Ishikawa (cell line): ENCODE results near the gene F2RL3.

Experiments
- CEBPB ChIP-seq: IDR thresholded peaks from 2 replicates; pipeline ENCODE4 v1.6.1; 2012
- CREB1 ChIP-seq: IDR thresholded peaks from 2 replicates; pipeline ENCODE4 v1.6.1; 2012; ENCODE audit warnings: low read depth
- EGR1 ChIP-seq: IDR thresholded peaks from 2 replicates; pipeline ENCODE4 v1.6.1; 2012
- EP300 ChIP-seq: IDR thresholded peaks from 2 replicates; pipeline ENCODE4 v1.6.1; 2012; ENCODE audit warnings: borderline replicate concordance
- FOXM1 ChIP-seq: IDR thresholded peaks from 2 replicates; pipeline ENCODE4 v1.6.1; 2012; ENCODE audit warnings: low read depth, borderline replicate concordance
- NFIC ChIP-seq: IDR thresholded peaks from 2 replicates; pipeline ENCODE4 v1.6.1; 2012
- RAD21 ChIP-seq: IDR thresholded peaks from 2 replicates; pipeline ENCODE4 v1.6.1; 2012; ENCODE audit warnings: low read depth
- TAF1 ChIP-seq: IDR thresholded peaks from 2 replicates; pipeline ENCODE4 v1.6.1; 2012; ENCODE audit warnings: low read depth, mild to moderate bottlenecking
- TCF12 ChIP-seq: IDR thresholded peaks from 2 replicates; pipeline ENCODE4 v1.6.1; 2012; ENCODE audit warnings: low read depth
- TEAD4 ChIP-seq: IDR thresholded peaks from 2 replicates; pipeline ENCODE4 v1.6.1; 2012
- YY1 ChIP-seq: IDR thresholded peaks from 2 replicates; pipeline ENCODE4 v1.6.1; 2012; ENCODE audit warnings: low read depth
- ZBTB7A ChIP-seq: IDR thresholded peaks from 2 replicates; pipeline ENCODE4 v1.6.1; 2012; ENCODE audit warnings: low read depth
- TF ChIP-seq, protein P1 (sequence below): IDR thresholded peaks from 2 replicates; pipeline ENCODE4 v1.6.1; 2012; ENCODE audit warnings: low read depth, mild to moderate bottlenecking
- TF ChIP-seq, protein P2 (sequence below): IDR thresholded peaks from 2 replicates; pipeline ENCODE4 v1.6.1; 2012
- TF ChIP-seq, protein P3 (sequence below): IDR thresholded peaks from 2 replicates; pipeline ENCODE4 v1.6.1; 2012

Gene F2RL3

DNA sequence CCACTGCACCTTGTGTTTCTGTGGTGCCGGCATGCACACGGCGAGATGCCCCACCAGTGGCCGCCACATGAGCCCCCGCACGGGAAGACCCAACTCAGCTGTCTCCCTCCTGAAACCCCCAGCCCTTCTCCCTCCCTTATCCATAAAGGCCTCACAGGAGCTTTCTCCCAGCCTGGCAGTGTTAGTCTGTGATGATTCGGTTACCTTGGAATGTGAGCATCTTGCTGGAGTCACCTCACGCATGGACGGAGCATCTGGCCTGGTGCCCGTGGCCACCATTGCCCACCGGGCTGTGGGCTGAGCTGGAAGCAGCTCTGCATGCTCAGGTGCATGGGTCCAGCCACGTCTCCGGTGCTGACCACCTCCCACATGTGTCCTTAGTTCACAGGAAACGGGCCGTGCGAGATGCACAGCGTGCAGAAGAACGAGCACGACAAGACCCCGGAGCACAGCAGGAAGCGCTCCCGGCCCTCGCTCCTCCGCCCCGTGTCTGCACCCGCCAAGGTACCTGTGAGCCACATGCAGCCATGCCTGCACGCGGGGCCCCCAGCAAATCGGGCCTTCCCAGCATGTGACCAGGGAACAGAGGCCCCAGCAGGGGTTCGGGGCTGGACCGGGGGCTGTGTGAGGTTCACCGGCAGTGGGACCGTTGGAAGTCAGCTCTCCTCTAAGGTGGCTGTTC lies 37.6 kb upstream of the F2RL3 start:
- TF ChIP-seq TAF1 (no peak), NFIC (no peak), CEBPB (no peak), TEAD4 (no peak), CREB1 (no peak), RAD21 (no peak), FOXM1 (no peak), TCF12 (no peak), YY1 (no peak), EGR1 (no peak), ZBTB7A (no peak), EP300 (no peak)
- TF ChIP-seq, protein P1, sequence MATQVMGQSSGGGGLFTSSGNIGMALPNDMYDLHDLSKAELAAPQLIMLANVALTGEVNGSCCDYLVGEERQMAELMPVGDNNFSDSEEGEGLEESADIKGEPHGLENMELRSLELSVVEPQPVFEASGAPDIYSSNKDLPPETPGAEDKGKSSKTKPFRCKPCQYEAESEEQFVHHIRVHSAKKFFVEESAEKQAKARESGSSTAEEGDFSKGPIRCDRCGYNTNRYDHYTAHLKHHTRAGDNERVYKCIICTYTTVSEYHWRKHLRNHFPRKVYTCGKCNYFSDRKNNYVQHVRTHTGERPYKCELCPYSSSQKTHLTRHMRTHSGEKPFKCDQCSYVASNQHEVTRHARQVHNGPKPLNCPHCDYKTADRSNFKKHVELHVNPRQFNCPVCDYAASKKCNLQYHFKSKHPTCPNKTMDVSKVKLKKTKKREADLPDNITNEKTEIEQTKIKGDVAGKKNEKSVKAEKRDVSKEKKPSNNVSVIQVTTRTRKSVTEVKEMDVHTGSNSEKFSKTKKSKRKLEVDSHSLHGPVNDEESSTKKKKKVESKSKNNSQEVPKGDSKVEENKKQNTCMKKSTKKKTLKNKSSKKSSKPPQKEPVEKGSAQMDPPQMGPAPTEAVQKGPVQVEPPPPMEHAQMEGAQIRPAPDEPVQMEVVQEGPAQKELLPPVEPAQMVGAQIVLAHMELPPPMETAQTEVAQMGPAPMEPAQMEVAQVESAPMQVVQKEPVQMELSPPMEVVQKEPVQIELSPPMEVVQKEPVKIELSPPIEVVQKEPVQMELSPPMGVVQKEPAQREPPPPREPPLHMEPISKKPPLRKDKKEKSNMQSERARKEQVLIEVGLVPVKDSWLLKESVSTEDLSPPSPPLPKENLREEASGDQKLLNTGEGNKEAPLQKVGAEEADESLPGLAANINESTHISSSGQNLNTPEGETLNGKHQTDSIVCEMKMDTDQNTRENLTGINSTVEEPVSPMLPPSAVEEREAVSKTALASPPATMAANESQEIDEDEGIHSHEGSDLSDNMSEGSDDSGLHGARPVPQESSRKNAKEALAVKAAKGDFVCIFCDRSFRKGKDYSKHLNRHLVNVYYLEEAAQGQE, result no peak
- TF ChIP-seq, protein P2, sequence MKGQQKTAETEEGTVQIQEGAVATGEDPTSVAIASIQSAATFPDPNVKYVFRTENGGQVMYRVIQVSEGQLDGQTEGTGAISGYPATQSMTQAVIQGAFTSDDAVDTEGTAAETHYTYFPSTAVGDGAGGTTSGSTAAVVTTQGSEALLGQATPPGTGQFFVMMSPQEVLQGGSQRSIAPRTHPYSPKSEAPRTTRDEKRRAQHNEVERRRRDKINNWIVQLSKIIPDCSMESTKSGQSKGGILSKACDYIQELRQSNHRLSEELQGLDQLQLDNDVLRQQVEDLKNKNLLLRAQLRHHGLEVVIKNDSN, result no peak
- TF ChIP-seq, protein P3, sequence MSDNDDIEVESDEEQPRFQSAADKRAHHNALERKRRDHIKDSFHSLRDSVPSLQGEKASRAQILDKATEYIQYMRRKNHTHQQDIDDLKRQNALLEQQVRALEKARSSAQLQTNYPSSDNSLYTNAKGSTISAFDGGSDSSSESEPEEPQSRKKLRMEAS, result no peak

DNA sequence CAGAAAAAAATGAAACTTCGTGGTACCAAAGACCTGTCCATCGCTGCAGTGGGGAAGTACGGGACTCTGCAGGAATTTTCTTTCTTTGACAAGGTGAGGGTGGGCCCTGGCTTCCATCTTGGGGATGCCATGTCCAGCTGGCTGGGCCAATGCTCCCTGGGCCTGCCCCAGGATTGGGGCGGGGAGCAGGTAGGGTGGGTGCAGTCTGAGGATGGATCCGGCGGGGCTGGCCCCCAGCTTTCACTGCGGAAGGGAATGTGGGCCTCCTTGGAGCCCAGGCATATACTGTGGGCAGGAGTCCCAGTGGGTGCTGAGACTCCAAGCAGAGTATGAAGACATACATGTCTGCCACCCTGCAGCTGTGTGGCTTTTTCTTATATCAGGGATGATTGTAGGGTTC lies 35.7 kb upstream of the F2RL3 start:
- TF ChIP-seq NFIC, result no peak
- no peak for TF ChIP-seq RAD21
- TF ChIP-seq EGR1, result no peak
- TF ChIP-seq TAF1, result no peak
- TF ChIP-seq, protein P1, result no peak
- no peak for TF ChIP-seq FOXM1
- TF ChIP-seq ZBTB7A, result no peak
- TF ChIP-seq TEAD4, result no peak
- no peak for TF ChIP-seq CEBPB
- TF ChIP-seq EP300, result no peak
- TF ChIP-seq CREB1, result no peak
- no peak for TF ChIP-seq TCF12
- TF ChIP-seq, protein P2, result no peak
- TF ChIP-seq YY1, result no peak
- TF ChIP-seq, protein P3, result no peak

DNA sequence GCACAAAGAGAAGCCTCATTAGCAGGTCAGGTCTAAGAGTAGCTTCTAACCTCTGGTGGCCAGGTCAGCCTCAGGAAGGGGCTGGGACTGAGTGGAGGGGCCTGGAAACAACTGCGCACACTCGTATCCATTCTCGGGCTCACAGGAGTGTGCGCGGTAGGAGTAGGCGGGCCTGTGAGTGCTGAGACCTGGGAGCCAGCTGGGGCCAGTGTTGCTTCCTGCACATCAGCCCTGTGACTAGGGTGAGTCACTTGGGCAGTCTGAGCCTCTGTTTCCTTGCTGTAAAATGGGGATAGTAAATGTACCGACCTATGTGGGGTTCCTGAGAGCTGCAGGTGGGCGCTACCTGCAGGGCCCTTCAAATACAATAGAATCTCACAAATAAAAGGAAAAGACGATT lies 32.7 kb upstream of the F2RL3 start:
- TF ChIP-seq CREB1 (no peak), TCF12 (no peak), TEAD4 (no peak), NFIC (no peak), CEBPB (no peak), YY1 (no peak), EP300 (no peak), RAD21 (no peak), FOXM1 (no peak)
- TF ChIP-seq, protein P1, result no peak
- TF ChIP-seq, protein P2, result no peak
- TF ChIP-seq, protein P3, result no peak

DNA sequence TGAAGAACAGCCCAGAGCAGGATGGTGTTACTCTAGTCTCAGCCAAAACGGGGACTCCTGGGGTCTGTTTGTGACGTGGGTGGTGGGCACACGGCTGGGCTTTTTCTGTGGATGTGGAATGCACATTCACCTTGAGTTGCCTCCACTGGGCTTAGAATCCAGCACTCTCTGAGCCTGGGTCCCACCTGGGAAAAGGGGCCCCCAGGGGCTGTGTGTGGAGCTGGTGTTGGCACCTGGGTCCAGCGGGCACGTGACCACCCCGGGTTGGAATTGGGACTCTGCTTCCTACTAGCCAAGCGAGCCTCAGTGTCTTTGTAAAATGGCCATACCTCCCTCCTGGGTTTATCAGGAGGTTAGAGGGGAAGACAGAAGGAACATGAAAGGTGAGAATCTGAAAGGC lies 29.2 kb upstream of the F2RL3 start:
- TF ChIP-seq TEAD4 (no peak), FOXM1 (no peak), NFIC (no peak), YY1 (no peak), RAD21 (no peak), TAF1 (no peak), EGR1 (no peak), TCF12 (no peak), CREB1 (no peak), ZBTB7A (no peak)
- TF ChIP-seq, protein P2, result no peak
- TF ChIP-seq, protein P1, result no peak
